ENCODE data around the gene AKIRIN2. TPM values are rescaled to one million over a fixed set of nuclear protein-coding genes. Genes with fewer than 3 reads are reported as not detected.

The AKIRIN2 gene
- polyA plus RNA-seq, 1 of the 3 experiments (the other 2 are of a cell fraction) = 19.0 TPM

GRCh38 chr6:87684895-87685654 is 17.0 kb downstream of the AKIRIN2 start:
- Histone ChIP-seq H3K27me3 (ENCODE audit: insufficient read depth) (no peaks in the 10 kb centered on the region), H3K79me2 (ENCODE audit: insufficient read depth) (peaks cover 100% of the 10 kb centered on the region), H3K4me3 (ENCODE audit: low read depth in 2 of 2, low read length in 1 of 2) (no peak overlapping the region), H3K9me3 (no peaks in the 10 kb centered on the region), H3K4me1 (ENCODE audit: control insufficient read depth in 1 of 2, insufficient read depth in 2 of 2, low read depth in 1 of 2, low read length in 1 of 2) (no peaks in the 10 kb centered on the region; a peak in 1 of 4 replicates), H3K9me2 (no peaks in the 10 kb centered on the region), H3K9ac (no peak overlapping the region), H2AFZ (ENCODE audit: low read depth) (no peak overlapping the region), H3K4me2 (no peak overlapping the region), H3K36me3 (replicated peaks in 1 of 2; ENCODE audit: control insufficient read depth in 1 of 2, insufficient read depth in 2 of 2, low read length in 1 of 2) (peaks cover 4% of the 10 kb centered on the region in 2 experiments), H3F3A (replicated peaks; ENCODE audit: insufficient read depth) (no peaks in the 10 kb centered on the region), H4K20me1 (ENCODE audit: insufficient read depth) (peaks cover 99% of the 10 kb centered on the region), H3K27ac (ENCODE audit: low read depth in 2 of 2, low read length in 1 of 2) (no peak overlapping the region)
- TF ChIP-seq SMC3 (IDR thresholded peaks at IDR 0.05; ENCODE audit: low read depth, low read length) (no peak), REST (IDR thresholded peaks at IDR 0.05; ENCODE audit: low read depth, low read length) (no peak), MXI1 (IDR thresholded peaks at IDR 0.05; ENCODE audit: low read depth, low read length) (no peak), FOXM1 (IDR thresholded peaks at IDR 0.05; ENCODE audit: low read depth) (no peak), MAX (IDR thresholded peaks at IDR 0.05; ENCODE audit: low read depth) (no peak), RFX5 (IDR thresholded peaks at IDR 0.05; ENCODE audit: low read length) (no peak), USF2 (IDR thresholded peaks at IDR 0.05; ENCODE audit: borderline replicate concordance, low read depth, low read length) (no peak), RAD21 (IDR thresholded peaks at IDR 0.05; ENCODE audit: low read length) (no peak), TAF1 (IDR thresholded peaks at IDR 0.05; ENCODE audit: borderline replicate concordance, low read depth, low read length) (no peak), POLR2AphosphoS5 (IDR thresholded peaks at IDR 0.05; ENCODE audit: low read depth, low read length) (no peak), TCF12 (IDR thresholded peaks at IDR 0.05) (no peak), MEF2A (IDR thresholded peaks at IDR 0.05; ENCODE audit: borderline replicate concordance, low read depth) (no peak), PBX3 (IDR thresholded peaks at IDR 0.05) (no peak), RXRA (IDR thresholded peaks at IDR 0.05; ENCODE audit: borderline replicate concordance, low read depth) (no peak), TEAD4 (IDR thresholded peaks at IDR 0.05; ENCODE audit: borderline replicate concordance, insufficient read depth) (no peak)
- POLR2A ChIA-PET = no interaction called here
- 91% methylated on average over 1 of the region's 1 CpG for WGBS (ENCODE audit: low lambda C conversion rate)
- no peak for DNase-seq
- CTCF ChIA-PET = no interaction called here

Measured in SK-N-SH (cell line).